Central memory CD8-positive, alpha-beta T cell (primary cell): ENCODE data around the gene SENP7.
"Not testable (repeated sequence)": the region's sequence is repeated elsewhere in the genome, so short reads cannot be mapped to it uniquely, and the experiment has no call there.

Source experiments
- ATAC-seq: fragments of 150-1000 bp; cut with Tn5 transposase; replicated peaks from 2 replicates; pipeline ENCODE4 v1.10.0; 2022; ENCODE audit warnings: mild to moderate bottlenecking, moderate FRiP score, moderate number of reproducible peaks; ENCODE audit not compliant: poor library complexity, severe bottlenecking; ENCODE audit errors: extremely low read depth
- DNase-seq, 2 donors: peaks; one replicate each; pipeline ENCODE4 v3.0.0; 2021; ENCODE audit warnings: low spot score in 2 of 2
- H3K27ac Mint-ChIP-seq: one replicate; pipeline ENCODE4 v1.8.0; 2022; ENCODE audit warnings: low read depth, mild to moderate bottlenecking, moderate library complexity, mixed read lengths
- H3K27me3 Mint-ChIP-seq: one replicate; pipeline ENCODE4 v1.8.0; 2022; ENCODE audit warnings: mixed read lengths
- H3K36me3 Mint-ChIP-seq: one replicate; pipeline ENCODE4 v1.8.0; 2022; ENCODE audit warnings: mild to moderate bottlenecking, moderate library complexity, mixed read lengths; ENCODE audit not compliant: insufficient read depth
- H3K4me1 Mint-ChIP-seq: one replicate; pipeline ENCODE4 v1.8.0; 2022; ENCODE audit warnings: mixed read lengths
- H3K4me3 Mint-ChIP-seq: one replicate; pipeline ENCODE4 v1.8.0; 2022; ENCODE audit warnings: mild to moderate bottlenecking, moderate library complexity, mixed read lengths
- H3K9me3 Mint-ChIP-seq: one replicate; pipeline ENCODE4 v1.8.0; 2022; ENCODE audit warnings: mixed read lengths

SENP7 gene

DNA sequence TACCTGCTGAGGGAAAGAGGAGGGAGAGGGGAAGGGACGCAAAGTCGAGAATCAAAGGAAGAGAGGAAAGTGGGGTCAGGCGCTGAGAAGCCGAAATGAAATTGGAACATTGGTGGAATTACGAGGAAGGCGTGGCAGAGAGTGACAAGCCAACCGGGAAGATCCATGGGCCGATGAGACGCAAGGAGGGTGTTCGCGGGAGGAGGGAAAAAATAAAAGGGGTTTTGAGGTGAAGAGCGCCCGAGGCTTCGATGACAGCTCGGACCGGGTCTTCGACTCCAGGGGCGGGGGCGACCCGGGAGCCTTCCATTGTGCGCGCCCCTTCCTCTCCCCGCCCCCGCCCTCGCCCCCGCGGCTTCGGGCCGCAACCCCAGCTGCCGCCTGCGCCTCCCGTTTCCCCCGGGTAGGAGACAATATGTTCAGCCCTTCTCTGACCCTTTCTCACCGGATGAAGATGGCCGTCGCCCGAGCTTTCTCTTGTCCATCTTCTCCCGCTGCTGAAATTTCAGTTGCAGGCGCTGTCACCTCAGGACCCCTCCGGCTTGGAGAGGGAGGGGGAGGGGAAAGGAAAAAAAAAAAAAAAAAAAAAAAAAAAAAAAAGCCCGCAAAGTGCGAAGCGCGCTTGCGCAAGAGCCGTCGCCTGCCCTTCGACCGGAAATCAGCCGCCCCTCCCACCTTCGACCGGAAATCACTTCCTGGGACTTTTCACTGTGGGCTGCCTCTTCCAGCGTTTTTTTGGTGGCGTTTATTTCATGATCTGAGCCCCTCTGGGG lies at the start of gene SENP7:
Gene SENP7, minus strand, starts transcription at position 567 of the 773 bp plus-strand sequence. Its CDS starts 82 bp downstream, at position 485.
- Mint-ChIP-seq H3K27me3 (no peaks in the 10 kb centered on the region), H3K36me3 (peaks cover 17% of the 10 kb centered on the region), H3K9me3 (no peaks in the 10 kb centered on the region), H3K4me3 (peak within 1 kb of the TSS; percentile 99), H3K27ac (peak within 1 kb of the TSS; percentile 99), H3K4me1 (peaks cover 31% of the 10 kb centered on the region)
- ATAC-seq (peak; percentile 45), DNase-seq (peak; percentile 52 to 55)

DNA sequence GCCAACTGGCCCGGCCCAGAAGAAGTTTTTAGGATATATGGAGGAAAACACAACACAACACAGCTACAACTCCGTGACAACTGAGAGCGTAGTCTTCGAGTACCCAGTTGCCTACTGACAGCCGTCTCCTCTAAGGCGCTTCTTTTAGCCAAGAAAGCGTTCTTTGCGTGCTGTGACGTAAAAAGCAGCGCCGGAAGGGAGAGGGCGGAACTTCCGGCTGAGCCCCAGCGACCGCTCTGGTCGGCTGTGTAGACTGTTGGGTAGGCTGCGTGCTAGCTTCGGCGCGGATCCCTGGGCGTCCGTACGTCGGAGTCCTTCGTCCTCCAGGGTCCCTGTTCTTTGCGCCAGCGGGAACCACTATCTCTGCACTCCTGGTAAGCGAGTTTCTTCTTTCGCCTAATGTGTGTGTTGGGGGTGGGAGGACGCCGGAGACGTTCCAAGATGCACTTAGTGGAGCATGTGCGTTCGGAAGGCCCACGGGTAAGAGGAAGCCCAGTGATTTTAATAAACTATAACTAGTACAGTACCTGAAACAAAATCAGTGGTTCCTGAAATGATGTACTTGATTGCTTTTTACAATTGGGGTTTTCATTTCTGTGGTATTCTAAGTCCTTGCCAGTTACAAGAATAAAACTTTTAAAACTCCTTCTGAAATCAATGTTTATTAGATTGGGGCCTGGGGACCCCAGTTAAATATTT lies 48.8 kb upstream of the SENP7 start, which contains the start of gene TRMT10C:
Gene TRMT10C, plus strand, starts transcription at position 239 of the 699 bp plus-strand sequence. CDS start 2,914 bp downstream, outside the sequence.
- DNase-seq (peak; percentile 83 to 89), ATAC-seq (peak; percentile 98)
- no peaks in the 10 kb centered on the region for H3K9me3 Mint-ChIP-seq
- peaks cover 6% of the 10 kb centered on the region for H3K27me3 Mint-ChIP-seq
- peaks cover 22% of the 10 kb centered on the region for H3K4me1 Mint-ChIP-seq
- peak within 1 kb of the TSS; percentile 91 for H3K4me3 Mint-ChIP-seq
- H3K36me3 Mint-ChIP-seq = peaks cover 33% of the 10 kb centered on the region
- H3K27ac Mint-ChIP-seq = peak within 1 kb of the TSS; percentile 95

- Mint-ChIP-seq H3K9me3 (no peaks in the 10 kb centered on the region), H3K27me3 (peaks cover 24% of the 10 kb centered on the region), H3K4me1 (peaks cover 4% of the 10 kb centered on the region), H3K4me3 (no peak overlapping the region), H3K27ac (no peak overlapping the region), H3K36me3 (peaks cover 2% of the 10 kb centered on the region)
- ATAC-seq (no peak), DNase-seq (no peak)
These were observed 43.1 kb upstream of the SENP7 start for GRCh38 chr3:101556064-101556463.

- DNase-seq, H3K36me3 Mint-ChIP-seq, ATAC-seq, H3K9me3 Mint-ChIP-seq, H3K27ac Mint-ChIP-seq, H3K4me3 Mint-ChIP-seq, H3K4me1 Mint-ChIP-seq: not testable (repeated sequence)
- H3K27me3 Mint-ChIP-seq = peaks cover 24% of the 10 kb centered on the region
These were observed 40.4 kb upstream of the SENP7 start for GRCh38 chr3:101553381-101553780.

- not testable (repeated sequence) for H3K9me3 Mint-ChIP-seq, H3K36me3 Mint-ChIP-seq, DNase-seq, H3K4me1 Mint-ChIP-seq, H3K4me3 Mint-ChIP-seq, ATAC-seq, H3K27ac Mint-ChIP-seq
- peaks cover 15% of the 10 kb centered on the region for H3K27me3 Mint-ChIP-seq
These were observed 38.5 kb upstream of the SENP7 start for GRCh38 chr3:101551359-101552081.

DNA sequence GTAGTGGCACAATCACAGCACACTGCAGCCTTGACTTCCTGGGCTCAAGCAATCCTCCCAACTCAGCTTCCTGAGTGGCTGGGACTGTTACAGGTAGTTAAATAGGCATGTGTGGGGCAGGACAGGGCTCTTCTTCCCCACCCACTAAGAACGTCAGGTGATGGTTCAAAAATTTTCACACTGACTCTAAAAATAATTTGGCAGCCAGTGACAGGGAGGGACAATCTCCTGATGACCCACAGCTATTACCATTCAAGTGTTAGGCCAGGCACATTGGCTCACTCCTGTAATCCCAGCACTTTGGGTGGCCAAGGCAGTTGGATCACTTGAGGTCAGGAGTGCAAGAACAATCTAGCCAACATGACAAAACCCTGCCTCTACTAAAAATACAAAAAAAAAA lies 36.5 kb upstream of the SENP7 start:
- Mint-ChIP-seq H3K36me3 (no peaks in the 10 kb centered on the region), H3K27me3 (peaks cover 7% of the 10 kb centered on the region), H3K4me1 (no peaks in the 10 kb centered on the region), H3K27ac (no peak overlapping the region), H3K9me3 (no peaks in the 10 kb centered on the region), H3K4me3 (no peak overlapping the region)
- no peak for DNase-seq
- ATAC-seq = no peak

DNA sequence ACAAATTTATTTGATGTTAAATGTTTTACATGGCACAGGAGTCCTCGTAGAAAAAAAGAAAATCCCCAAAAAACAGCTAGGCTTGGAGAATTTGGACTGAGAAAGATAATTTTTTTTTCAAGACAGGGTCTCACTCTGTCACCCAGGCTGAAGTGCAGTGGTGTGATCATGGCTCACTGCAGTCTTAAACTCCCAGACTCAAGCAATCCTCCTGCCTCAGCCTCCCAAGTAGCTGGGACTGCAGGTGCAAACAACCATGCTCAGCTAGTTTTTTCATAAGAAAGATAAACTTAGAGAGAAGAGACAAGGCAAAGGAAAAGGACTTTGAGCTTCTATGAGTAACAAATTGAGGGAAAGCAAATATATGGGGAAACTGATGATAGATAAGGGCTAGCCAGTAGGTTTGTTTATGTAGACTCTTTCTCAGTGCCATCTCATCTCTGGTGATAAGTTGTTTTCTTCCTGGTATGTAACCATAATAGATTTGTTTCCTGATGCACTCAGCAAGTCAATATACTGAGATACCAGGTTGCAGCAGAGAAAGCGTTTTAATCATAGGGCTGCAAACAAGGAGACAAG lies 35.6 kb upstream of the SENP7 start:
- H3K4me3 Mint-ChIP-seq = no peak overlapping the region

GRCh38 chr3:101544161-101544850 lies 31.3 kb upstream of the SENP7 start:
- peak; percentile 66 for ATAC-seq
- DNase-seq = no peak
- no peaks in the 10 kb centered on the region for H3K27me3 Mint-ChIP-seq
- peaks cover 17% of the 10 kb centered on the region for H3K4me1 Mint-ChIP-seq
- no peak overlapping the region for H3K4me3 Mint-ChIP-seq
- no peaks in the 10 kb centered on the region for H3K9me3 Mint-ChIP-seq
- H3K36me3 Mint-ChIP-seq = no peaks in the 10 kb centered on the region
- peak overlapping the region; percentile 84 for H3K27ac Mint-ChIP-seq

More for the DNA sequence above, 35.6 kb upstream of the SENP7 start:
- no peak for ATAC-seq
- Mint-ChIP-seq H3K4me1 (peaks cover under 1% of the 10 kb centered on the region), H3K27ac (peak overlapping the region; percentile 27), H3K27me3 (no peaks in the 10 kb centered on the region), H3K36me3 (no peaks in the 10 kb centered on the region), H3K9me3 (no peaks in the 10 kb centered on the region)
- no peak for DNase-seq

DNA sequence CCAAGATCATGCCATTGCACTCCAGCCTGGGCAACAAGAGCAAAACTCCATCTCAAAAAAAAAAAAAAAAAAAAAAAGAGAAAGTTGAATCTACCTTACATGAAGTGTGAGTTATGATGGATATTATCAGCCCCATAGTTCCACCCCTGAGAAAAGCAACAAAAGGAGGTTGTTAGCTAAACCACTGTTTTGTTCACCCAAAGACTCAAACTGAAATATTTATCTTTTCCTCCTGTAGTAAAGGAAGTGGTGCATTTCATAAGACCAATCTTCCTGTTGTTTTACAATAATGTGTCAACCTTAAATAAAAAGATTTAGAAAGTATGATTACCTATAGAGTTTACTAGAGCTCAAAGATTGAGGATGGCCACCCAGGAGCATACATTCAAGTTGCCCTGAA lies 29.9 kb upstream of the SENP7 start:
- Mint-ChIP-seq H3K4me1 (peaks cover 17% of the 10 kb centered on the region), H3K27me3 (no peaks in the 10 kb centered on the region), H3K4me3 (no peak overlapping the region), H3K27ac (peak overlapping the region; percentile 84), H3K36me3 (peaks cover 2% of the 10 kb centered on the region), H3K9me3 (no peaks in the 10 kb centered on the region)
- DNase-seq (no peak), ATAC-seq (peak; percentile 72)

GRCh38 chr3:101536955-101537354 lies 23.9 kb upstream of the SENP7 start:
- not testable (repeated sequence) for H3K36me3 Mint-ChIP-seq, H3K27ac Mint-ChIP-seq, H3K4me3 Mint-ChIP-seq, H3K27me3 Mint-ChIP-seq, DNase-seq, H3K4me1 Mint-ChIP-seq, ATAC-seq, H3K9me3 Mint-ChIP-seq

- no peak overlapping the region for H3K4me3 Mint-ChIP-seq
- ATAC-seq = no peak
- no peak for DNase-seq
These were observed 23.3 kb upstream of the SENP7 start for GRCh38 chr3:101536266-101536665.

GRCh38 chr3:101535221-101535620 lies 22.2 kb upstream of the SENP7 start:
- Mint-ChIP-seq H3K4me3 (no peak overlapping the region), H3K9me3 (no peaks in the 10 kb centered on the region), H3K4me1 (peaks cover 23% of the 10 kb centered on the region), H3K36me3 (peaks cover 7% of the 10 kb centered on the region), H3K27me3 (no peaks in the 10 kb centered on the region), H3K27ac (no peak overlapping the region)
- DNase-seq (no peak), ATAC-seq (no peak)

More at GRCh38 chr3:101536266-101536665, 23.3 kb upstream of the SENP7 start:
- H3K27ac Mint-ChIP-seq = no peak overlapping the region
- no peaks in the 10 kb centered on the region for H3K9me3 Mint-ChIP-seq
- H3K36me3 Mint-ChIP-seq = peaks cover 5% of the 10 kb centered on the region
- peaks cover 13% of the 10 kb centered on the region for H3K4me1 Mint-ChIP-seq
- no peaks in the 10 kb centered on the region for H3K27me3 Mint-ChIP-seq
